NOMO-1 treated with dmso at 0.1 percent for 144 hours (cell line): ENCODE data around the gene CIB4.
"Not testable (repeated sequence)": the region's sequence is repeated elsewhere in the genome, so short reads cannot be mapped to it uniquely, and the experiment has no call there.

Experiments
- DNase-seq: peaks from one replicate; lab custom pipeline; 2025; ENCODE audit not compliant: unreplicated experiment; lab: John Stamatoyannopoulos, UW

Gene CIB4

GRCh38 chr2:26571316-26571715 is 69.8 kb downstream of the CIB4 start:
- no peak for DNase-seq

GRCh38 chr2:26570083-26570430 is 71.1 kb downstream of the CIB4 start:
- no peak for DNase-seq

- DNase-seq = no peak
Observed at GRCh38 chr2:26569216-26570082, 71.7 kb downstream of the CIB4 start.

- DNase-seq = no peak
Observed at GRCh38 chr2:26568076-26568890, 72.9 kb downstream of the CIB4 start.

- no peak for DNase-seq
Observed at GRCh38 chr2:26567534-26567933, 73.6 kb downstream of the CIB4 start.

GRCh38 chr2:26566731-26567130 is 74.4 kb downstream of the CIB4 start:
- not testable (repeated sequence) for DNase-seq

GRCh38 chr2:26566081-26566375 is 75.1 kb downstream of the CIB4 start:
- DNase-seq = no peak

- DNase-seq = no peak
Observed at GRCh38 chr2:26564121-26564644, 77.0 kb downstream of the CIB4 start.

- no peak for DNase-seq
Observed at GRCh38 chr2:26563686-26564085, 77.5 kb downstream of the CIB4 start.

GRCh38 chr2:26562811-26563645 is 78.1 kb downstream of the CIB4 start:
- no peak for DNase-seq

GRCh38 chr2:26561918-26562810 is 79.0 kb downstream of the CIB4 start:
- peak; percentile 16 for DNase-seq

- DNase-seq = no peak
Observed at GRCh38 chr2:26561376-26561775, 79.8 kb downstream of the CIB4 start.

- no peak for DNase-seq
Observed at GRCh38 chr2:26560892-26561291, 80.3 kb downstream of the CIB4 start.

GRCh38 chr2:26559556-26559955 is 81.6 kb downstream of the CIB4 start:
- DNase-seq = no peak

- DNase-seq = no peak
Observed at GRCh38 chr2:26559044-26559405, 82.1 kb downstream of the CIB4 start.

GRCh38 chr2:26558271-26559043 is 82.7 kb downstream of the CIB4 start:
- no peak for DNase-seq

GRCh38 chr2:26557244-26557925 is 83.8 kb downstream of the CIB4 start:
- no peak for DNase-seq

- no peak for DNase-seq
Observed at GRCh38 chr2:26556309-26557243, 84.6 kb downstream of the CIB4 start.
